HG02973 (cell line): ENCODE results near the gene BFSP2.
"Not testable (repeated sequence)": the region's sequence is repeated elsewhere in the genome, so short reads cannot be mapped to it uniquely, and the experiment has no call there.

Source experiments
- ATAC-seq: cut with Tn5 transposase; IDR thresholded peaks from one replicate; pipeline ENCODE4 v1.9.1; 2021; ENCODE audit warnings: moderate library complexity; ENCODE audit not compliant: unreplicated experiment

The BFSP2 gene

DNA sequence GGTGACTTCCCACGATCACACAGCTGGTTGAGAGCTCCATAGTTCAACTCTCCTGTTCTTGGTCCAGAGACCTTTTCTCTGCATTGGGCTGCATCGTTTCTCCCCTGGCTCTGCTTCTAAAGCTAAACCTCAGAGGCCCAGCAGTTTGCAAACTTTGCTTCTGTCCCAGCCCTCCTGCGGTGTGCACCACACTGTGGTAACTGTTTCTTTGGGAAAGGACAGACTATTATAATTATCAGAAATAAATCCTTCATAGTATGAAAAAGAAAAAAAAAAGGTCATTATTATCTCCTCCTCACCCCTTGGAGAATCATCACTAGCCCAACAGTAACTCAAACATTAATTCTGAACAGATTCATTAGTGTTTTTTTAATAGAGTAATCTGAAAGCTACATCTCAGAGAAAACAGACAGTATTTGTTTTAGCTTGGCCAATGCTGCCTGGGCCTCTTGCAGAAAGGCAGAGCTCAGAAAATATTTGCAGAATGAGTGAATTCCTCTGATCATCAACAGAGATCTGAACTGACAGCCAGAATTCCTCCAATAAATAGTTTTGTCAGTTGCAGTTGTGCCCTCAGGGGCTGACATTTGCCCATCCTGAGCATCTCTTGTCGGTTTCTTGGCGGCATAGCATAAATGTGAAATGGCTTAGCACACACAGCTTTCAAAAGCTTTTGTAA, 52.9 kb downstream of the BFSP2 start:
- ATAC-seq = no peak

DNA sequence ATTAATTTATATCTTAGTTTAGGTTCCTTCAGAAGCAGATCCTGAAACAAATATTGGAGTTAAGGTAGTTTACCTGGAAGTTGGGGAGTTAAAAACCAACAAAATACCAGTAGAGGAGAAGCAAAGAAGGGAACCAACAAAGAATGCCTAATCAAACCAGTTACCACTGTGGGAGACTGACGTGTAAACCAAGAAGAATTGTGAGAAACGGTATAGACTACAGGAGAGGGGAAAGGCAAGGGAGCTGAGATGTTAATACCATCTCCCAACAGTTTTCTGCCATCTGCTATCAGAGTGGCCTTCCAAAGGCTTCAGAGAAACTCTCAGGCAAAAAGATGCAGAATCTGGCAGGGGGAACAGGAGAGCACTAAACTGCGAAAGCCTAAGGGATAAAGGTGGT, 53.5 kb downstream of the BFSP2 start:
- ATAC-seq = no peak

DNA sequence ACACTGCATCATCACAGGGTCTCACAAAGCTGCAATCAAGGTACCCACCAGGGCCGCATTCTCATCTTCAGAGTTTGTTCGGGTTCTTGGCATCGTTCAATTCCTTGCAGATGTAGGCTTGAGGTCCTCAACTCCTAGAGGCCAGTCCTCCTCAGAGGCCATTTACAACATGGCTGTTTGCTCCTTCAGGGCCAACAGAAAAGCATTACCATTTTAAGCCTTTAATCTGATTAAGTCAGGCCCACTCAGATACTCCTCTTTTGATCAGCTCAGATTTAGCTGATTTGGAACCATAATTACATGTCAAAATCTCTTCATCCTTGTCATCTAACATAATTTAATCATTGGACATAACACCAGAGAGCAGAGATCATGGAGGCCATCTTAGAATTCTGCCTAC, 55.4 kb downstream of the BFSP2 start:
- ATAC-seq = no peak

DNA sequence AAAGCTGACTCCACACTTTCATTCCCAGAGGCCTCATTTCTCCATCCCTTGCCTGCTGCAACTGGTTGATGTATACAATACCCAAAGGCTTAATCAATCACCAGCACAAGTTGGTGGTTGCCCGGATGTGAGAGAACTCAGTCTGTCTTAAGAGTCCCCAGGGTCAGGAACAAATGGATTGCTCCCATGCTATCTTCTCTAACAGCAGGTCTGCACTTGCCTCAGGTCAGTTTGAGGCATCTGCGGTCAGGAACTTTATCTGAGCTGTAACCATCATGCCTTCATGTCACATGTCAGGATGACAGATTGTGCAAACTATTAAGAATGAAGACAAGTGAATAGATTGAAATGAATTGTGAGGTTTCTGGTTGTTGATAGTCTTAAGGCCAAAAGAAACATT, 56.1 kb downstream of the BFSP2 start:
- ATAC-seq = no peak

DNA sequence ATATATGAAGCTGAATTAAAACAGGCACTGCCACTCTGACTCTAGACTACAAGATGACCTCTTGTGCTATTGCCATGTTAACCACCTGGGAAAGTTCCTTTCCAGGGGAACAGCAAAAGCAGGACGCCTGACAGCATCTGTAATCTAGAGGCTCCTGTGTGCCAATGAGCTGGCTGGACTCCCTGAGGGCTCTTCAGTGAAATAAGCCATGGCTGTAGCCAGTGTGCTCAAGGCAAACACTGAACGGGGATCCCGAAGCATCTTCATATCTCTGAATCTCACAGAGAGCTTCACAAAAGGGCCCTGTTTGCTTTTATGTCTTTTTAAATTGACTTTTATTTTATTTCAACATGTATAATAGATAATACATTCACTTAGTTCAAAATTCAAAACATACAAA, 57.2 kb downstream of the BFSP2 start:
- ATAC-seq = no peak

DNA sequence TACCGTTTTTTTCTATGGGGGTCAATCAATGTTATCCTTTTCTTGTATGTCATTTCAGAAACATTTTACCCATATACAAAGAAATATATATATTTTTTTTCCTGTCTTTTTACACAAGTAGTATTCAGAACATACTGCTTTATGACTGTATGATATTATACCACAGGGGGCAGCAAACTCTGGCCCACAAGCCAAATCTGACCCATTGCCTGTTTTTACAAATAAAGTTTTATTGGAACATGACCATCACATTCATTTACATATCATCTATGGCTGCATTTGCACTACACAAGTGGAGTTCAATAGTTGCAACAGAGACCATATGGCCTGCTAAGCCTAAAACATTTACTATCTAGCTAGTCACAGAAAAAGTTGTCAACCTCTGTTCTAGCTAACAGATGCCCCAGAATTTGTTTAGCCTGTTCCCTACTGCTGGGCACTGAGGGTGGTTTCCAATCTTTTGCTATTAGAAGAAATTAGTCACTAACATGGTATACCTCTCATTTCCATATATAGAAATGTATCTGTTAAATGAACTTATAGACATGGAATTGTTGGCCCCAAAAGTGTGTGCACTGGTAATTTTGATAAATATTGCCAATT, 57.7 kb downstream of the BFSP2 start:
- no peak for ATAC-seq

DNA sequence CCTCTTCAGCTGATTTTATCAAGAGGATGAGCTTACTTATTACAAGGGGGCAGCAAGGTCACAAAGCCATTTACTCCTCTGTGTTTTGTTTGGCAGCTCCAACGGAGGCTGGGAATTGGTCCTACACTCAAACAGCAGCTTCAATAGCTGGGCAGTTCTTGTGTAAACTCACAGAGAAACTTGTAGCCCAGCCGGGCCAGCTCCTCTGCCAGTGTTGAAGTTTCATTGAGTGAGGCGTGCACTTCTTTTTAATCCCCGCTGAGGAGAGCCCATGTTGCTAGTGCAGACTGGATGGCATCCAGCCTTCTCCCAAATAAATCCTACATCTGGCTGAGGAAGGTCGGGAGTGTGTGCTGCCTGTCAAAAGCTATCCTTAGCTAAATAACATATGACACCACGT, 59.5 kb downstream of the BFSP2 start:
- ATAC-seq = no peak

DNA sequence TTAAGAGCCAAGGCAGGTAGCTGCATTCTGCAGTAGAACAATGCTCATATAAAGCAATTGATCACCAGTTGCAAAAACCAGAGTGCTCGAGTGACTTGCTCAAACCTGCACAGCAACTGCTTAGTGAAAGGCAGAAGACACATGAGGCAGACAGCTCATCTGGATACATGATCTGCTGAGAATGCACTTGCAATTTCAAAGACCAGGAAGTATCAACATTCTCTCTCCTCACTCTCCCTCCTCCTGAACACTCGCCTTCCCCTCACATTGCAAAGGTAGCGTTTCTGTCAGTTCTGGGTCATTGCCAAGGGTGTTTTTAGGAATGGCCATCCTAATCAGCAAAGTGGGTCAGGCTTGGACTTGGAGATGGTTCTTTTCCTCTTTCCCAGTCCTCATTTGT, 61.0 kb downstream of the BFSP2 start:
- ATAC-seq = no peak

DNA sequence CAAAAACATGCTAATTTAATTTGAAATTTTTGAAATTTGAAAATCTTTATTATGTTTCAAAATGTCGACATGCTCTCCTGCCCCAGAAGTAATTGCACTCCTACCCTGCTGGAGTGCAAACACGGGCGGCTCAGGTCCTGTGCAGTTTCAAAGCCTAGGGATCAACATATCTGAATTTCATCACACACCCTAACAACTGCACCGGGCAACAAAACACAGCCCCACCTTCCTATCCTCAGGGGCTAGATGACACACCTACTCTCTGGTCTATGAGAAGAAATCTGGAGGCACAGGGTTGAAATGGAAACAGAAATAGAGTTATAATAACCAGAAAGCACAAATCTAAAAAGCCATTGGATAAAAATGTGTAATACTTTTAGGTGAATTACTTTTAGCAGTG, 61.4 kb downstream of the BFSP2 start:
- ATAC-seq = no peak

DNA sequence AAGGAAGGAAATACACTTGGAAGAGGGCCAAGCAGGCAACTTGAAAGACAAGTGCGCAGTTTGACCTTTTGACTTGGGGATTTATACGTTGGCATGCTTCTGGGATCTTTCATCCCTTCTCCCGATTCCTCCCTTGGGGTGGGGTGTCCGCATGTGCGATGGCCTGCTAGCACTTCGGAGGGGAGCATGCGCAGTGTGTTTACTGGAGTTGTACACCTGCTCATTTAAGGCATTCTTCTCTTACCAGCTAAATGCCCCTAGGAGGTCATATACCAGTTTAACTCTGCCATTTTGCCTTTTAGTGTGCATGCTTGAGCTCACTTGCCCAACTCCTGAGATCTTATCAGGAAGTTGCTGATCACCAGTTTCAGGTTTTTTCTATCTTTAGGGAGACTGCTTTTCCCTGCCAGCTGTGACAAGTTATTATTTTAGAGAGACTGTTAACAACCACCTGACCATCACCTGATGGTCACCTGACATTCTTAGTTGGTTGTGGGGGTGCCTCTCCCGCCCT, 63.5 kb downstream of the BFSP2 start:
- ATAC-seq = no peak

DNA sequence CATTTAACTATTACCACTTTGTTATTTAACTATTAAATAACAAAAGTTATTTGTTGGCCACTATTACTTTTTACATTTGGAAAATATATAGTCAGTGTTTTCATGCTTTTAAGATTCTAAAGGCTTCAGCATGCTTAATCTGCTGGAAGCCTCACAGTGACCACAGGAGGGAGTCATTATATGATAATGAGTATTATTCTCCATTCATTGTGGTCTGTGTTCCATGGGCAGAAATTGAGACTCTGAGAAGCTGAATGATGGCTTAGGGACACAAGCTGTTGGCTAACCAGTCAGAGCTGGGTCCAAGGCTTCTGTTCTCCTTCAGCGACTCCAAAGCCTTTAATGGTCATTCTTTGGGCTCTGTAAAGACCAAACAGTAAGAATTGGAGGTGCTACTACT, 64.7 kb downstream of the BFSP2 start:
- no peak for ATAC-seq

DNA sequence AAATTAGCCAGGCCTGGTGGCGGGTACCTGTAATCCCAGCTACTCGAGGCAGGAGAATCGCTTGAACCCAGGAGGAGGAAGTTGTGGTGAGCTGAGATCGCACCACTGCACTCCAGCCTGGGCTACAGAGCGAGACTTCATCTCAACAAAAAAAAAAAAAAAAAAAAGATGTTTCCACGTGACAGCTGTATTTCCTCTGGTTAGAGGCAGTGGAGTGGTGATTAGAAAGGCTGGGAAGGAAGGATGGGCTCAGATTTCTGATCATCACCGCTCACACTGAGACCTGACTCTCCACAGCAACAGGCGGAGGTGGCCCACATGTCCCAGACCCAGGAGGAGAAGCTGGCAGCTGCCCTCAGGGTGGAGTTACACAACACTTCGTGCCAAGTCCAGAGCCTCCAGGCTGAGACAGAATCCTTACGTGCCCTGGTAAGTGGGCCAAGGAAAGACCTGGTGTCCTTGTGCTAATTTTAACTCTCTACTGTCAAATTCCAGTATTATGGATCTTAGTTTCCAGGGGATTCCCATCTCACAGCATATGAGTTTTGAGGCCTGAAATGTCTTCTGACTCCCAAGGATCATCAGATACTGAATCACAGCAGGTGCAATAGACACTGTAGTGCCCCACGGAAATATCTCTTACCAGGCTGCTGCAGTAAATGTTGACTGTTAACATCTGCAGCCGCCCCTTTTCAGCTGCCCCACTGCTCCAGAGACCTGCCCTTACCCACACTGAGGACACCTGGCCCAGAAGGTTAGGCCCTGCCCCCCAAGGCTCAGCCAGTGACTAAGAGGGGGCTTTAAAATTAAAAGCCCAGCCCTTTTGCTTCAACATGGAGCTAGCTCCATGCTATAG, 66.9 kb downstream of the BFSP2 start:
- ATAC-seq = no peak

DNA sequence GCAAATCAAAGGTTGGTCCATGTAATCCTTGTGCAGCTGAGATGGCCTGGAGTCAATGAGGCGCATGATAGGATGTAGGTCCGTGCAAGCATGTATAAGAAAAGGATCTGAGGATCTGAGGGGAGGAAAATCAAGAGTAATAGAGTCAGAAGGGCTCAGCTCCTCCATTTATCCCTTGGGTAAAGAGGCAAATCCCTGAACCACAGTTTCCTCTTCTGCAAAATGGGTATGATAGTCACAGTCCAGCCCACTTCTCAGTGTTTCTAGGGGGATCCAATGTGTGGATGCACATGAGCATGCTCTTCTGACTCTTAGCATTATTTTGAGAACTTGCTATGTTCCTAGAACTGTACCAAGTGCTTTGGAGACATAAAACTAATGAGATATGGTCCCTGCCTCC, 67.9 kb downstream of the BFSP2 start:
- no peak for ATAC-seq

DNA sequence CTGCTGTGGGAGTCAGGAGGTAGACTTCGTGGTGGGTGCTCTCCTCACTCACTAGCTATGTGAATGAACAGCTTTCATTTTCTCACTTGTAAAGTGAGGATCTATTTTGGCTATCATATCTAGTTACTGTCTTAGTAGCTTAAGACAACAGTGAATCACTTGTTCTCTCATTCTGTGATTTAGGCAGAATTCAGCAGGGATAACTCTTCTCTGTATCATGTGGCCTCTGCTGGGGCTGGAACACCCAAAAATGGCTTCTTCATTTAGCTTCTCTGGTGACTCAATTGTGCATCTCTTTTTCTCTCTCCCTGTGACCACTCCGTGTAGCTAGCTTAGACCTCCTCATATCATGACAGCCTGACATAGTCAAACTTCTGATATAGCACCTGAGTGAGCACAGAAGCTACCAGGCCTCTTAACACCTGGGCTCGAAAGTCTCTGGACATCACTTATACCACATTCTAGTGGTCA, 68.4 kb downstream of the BFSP2 start:
- ATAC-seq = no peak

DNA sequence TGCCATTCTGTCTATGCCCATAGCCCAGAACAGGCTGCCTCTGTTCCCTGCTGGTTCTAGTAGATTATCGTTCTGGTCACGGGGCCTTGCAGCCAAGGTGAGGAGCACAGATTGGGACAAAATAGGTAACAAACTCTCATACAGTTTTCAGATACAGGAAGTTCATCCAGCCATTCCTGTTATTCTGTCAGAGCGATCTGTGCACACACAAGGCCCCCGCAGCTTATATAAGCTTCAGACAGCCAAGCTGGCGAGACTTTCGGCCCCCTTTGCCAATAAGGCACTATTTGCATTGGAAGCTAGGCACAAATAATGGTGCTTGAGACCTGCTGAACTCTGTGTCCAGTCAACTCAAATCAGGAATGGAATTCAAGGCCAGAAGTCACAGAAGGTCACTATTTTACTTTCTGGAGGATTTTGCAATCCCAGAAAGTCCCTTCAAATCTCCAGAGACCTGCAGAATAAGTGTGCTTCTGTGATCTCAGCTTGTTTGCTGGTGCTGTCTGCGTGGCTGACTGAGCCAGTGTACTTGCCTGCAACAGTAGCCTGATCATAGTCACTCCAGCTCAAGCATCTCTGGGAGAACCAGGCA, 69.4 kb downstream of the BFSP2 start:
- no peak for ATAC-seq

DNA sequence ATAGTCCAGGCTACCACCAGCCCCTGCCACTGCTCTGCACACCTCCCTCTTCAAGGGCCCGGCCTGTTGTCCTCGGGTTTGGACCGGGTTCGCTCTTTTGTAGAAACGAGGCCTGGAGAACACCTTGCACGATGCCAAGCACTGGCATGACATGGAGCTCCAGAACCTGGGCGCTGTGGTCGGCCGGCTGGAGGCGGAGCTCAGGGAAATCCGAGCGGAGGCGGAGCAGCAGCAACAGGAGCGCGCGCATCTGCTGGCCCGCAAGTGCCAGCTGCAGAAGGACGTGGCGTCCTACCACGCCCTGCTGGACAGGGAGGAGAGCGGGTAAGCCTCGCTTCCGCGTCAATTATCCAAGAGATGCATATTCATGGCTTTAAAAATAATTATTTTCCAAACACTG, 72.4 kb downstream of the BFSP2 start:
- no peak for ATAC-seq

DNA sequence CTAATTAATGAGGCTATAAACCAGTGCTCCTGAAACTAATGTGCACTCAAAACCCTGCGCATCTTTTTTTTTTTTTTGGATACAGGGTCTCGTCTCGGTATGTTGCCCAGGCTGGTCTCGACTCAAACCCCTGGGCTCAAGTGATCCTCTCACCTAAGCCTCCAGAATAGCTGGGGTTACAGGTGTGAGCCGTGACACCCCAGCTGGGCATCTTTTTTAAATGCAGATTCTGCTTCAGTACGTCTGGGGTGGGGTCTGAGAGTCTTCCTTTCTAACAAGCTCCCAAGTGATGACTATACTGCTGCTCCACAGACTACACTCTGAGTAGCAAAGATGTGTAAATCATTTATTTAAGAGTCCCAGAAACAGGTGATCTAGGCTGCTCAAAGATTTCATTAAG, 73.0 kb downstream of the BFSP2 start:
- ATAC-seq = no peak

DNA sequence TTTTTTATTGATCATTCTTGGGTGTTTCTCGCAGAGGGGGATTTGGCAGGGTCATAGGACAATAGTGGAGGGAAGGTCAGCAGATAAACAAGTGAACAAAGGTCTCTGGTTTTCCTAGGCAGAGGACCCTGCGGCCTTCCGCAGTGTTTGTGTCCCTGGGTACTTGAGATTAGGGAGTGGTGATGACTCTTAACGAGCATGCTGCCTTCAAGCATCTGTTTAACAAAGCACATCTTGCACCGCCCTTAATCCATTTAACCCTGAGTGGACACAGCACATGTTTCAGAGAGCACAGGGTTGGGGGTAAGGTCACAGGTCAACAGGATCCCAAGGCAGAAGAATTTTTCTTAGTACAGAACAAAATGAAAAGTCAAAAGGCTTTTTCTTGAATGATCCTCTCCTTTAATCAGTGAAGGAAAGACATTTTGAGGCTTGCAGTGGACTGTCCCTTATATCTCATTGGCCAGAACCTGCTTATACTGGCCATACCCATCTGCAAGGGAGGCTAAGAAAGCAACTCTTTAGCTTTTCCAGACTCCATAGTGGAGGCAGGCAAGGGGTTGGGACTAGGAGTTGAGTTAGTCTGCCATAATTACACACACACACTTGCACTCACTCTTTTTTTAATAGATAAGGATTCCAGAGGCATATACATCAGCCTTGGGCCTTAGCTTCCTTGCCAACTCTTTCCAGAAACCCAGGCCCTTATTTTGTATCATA, 73.8 kb downstream of the BFSP2 start:
- not testable (repeated sequence) for ATAC-seq

DNA sequence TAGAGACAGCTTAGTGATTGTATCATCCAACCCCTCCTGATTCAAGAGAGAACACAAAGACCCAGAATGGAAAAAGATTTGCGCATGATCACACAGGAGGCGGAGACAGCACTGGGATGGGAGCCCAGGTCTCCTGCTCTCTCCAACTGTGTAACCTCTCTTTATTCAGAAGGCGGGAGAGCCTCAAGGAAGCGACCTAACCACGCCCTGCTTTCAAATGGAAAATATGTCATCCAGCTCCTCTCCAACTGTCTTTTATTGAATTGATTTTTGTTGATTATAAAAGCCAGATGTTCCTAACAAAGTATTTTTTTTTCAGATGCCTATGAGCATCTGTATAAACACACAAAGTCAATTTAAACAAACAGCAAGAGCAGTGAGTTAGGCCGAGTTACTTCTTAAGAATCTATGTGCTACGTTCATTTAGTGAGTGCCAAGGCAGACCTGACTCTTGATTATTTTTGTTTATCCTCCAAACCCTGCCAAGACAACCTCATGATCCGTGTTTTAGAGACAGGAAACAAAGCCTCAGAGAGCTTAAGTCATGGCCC, 74.5 kb downstream of the BFSP2 start:
- ATAC-seq = no peak

DNA sequence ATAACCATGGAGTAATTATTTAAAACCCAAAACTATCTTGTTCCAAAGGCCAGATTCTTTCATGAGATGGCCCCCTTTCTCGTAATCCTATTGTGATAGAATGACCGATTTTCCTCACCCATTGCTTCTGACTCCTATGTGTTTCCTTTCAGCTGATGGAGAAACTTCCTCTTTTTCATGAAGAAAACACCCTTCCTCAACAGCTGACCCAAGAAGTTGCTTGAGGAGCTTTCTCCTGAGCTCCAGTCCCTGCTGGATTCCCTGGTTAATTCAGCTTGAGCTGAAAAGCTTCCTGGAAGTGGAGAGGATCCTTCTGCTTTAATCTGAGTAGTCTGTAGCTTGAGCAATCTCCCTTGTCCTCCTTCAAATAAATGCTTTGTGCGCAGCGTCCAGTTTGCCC, 75.0 kb downstream of the BFSP2 start:
- ATAC-seq = no peak
